WERI-Rb-1 (cell line): ENCODE measurements around the gene NAA10.
A peak's percentile ranks its signal among the peaks of the same experiment; 100 is the strongest.

Experiments
- DNase-seq: peaks from one replicate; pipeline ENCODE4 v3.0.0-alpha.2; 2020
- H3K27ac ChIP-seq: fragments of 250-450 bp; sonication (Bioruptor Pico); 2 replicates; pipeline ENCODE4 v1.5.1; 2020; ENCODE audit warnings: mild to moderate bottlenecking, moderate library complexity
- H3K27me3 ChIP-seq: fragments of 250-450 bp; sonication (Bioruptor Pico); 2 replicates; pipeline ENCODE4 v1.5.1; 2021; ENCODE audit warnings: mild to moderate bottlenecking, low read depth, moderate library complexity; ENCODE audit not compliant: insufficient read depth, severe bottlenecking
- H3K36me3 ChIP-seq: fragments of 250-450 bp; sonication (Bioruptor Pico); 2 replicates; pipeline ENCODE4 v1.5.1; 2020; ENCODE audit warnings: mild to moderate bottlenecking, moderate library complexity
- H3K4me3 ChIP-seq: 2 replicates; pipeline ENCODE4 v1.5.1; 2011; ENCODE audit warnings: low read depth, mild to moderate bottlenecking, control low read depth, low read length
- H3K9me3 ChIP-seq: fragments of 250-450 bp; sonication (Bioruptor Pico); 2 replicates; pipeline ENCODE4 v1.5.1; 2021; ENCODE audit warnings: mild to moderate bottlenecking, moderate library complexity; ENCODE audit not compliant: severe bottlenecking
- CTCF ChIP-seq: IDR thresholded peaks from 2 replicates; pipeline ENCODE4 v1.5.1; 2011; ENCODE audit warnings: low read depth, mild to moderate bottlenecking, control low read depth, inconsistent platforms, low read length

Gene NAA10

DNA sequence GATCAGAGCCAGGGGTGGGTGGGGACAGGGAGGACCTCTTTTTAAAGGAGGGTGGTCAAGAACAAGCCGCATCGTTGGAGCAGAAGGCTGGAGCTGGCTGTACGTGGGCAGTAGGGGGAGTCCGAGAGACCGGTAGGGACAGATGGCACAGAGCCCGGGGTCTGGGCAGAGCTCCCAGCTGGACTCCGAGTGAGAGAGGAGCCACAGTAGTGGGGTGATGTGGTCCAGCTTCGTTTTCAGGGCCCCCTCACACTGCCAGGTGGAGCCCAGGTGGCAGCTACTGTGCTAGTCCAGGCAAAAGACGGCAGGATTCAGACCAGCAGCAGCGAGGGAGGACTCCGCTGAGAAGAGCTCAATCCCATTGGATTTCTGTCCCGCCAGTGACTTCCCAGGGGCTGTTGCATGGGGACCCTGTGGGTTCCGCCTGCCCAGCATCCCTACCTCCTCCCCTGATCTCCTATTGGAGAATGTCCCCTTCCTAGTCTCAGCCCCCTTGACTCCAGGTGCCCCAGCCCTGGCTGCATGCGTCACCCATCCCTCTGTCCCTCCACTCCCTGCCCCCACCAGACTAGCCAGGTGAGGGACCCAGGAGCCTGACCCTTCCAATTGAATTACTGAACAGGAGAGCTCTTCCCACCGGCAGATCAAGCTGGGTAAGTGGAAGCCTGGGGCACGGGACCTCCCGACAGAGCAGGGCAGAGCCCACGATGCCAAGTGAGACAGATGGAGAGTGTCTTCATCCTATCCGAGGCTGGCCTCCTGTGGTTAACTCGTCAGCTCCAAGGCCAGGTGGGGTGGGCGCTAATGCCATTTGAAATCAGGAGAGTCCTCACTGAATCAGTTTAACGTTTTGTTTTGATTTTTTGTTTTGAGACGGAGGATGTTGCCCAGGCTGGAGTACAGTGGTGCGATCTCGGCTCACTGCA is 11.6 kb downstream of the NAA10 start:
- H3K27ac ChIP-seq: peak overlapping the region; percentile 92
- TF ChIP-seq CTCF: peak; percentile 95
- H3K9me3 ChIP-seq: no peaks in the 10 kb centered on the region
- no peak overlapping the region for H3K4me3 ChIP-seq
- DNase-seq: peak; percentile 91
- peaks cover 9% of the 10 kb centered on the region for H3K27me3 ChIP-seq
- H3K36me3 ChIP-seq: no peaks in the 10 kb centered on the region

- H3K9me3 ChIP-seq: no peaks in the 10 kb centered on the region
- peak overlapping the region; percentile 46 for H3K4me3 ChIP-seq
- peak; percentile 85 for DNase-seq
- H3K27me3 ChIP-seq: peaks cover 15% of the 10 kb centered on the region
- peak; percentile 1; the same call in 1 of the 2 replicates for TF ChIP-seq CTCF
- H3K36me3 ChIP-seq: peaks cover 8% of the 10 kb centered on the region
- H3K27ac ChIP-seq: peak overlapping the region; percentile 92
These were observed 13.1 kb downstream of the NAA10 start for GRCh38 chrX:153921511-153922446.

DNA sequence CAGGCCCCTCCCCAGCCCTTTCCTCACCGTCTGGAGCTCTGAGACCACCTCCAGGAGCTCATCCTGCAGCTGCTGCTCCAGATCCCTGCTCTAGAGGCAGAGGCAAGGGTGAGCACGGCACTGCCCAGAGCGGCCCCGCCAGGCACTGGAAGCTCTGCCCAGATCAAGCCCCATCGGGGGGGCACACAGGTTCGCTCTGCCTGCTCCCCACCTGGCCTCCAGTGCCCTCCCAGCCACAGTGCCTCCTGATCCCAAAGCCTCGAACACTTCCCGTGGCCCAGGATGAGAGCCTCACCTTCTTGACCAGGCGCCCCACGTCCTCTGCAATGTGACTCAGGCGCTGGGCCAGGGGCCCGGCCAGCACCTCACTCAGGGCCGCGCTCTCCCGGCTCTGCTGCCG is 13.8 kb downstream of the NAA10 start:
- Histone ChIP-seq H3K4me3 (peak overlapping the region; percentile 46), H3K27ac (peak overlapping the region; percentile 92), H3K36me3 (peaks cover 8% of the 10 kb centered on the region), H3K27me3 (peaks cover 21% of the 10 kb centered on the region), H3K9me3 (no peaks in the 10 kb centered on the region)
- peak; percentile 37 for DNase-seq
- TF ChIP-seq CTCF: no peak

- no peak overlapping the region for H3K4me3 ChIP-seq
- TF ChIP-seq CTCF: no peak
- H3K27me3 ChIP-seq: peaks cover 26% of the 10 kb centered on the region
- H3K36me3 ChIP-seq: peaks cover 8% of the 10 kb centered on the region
- H3K27ac ChIP-seq: no peak overlapping the region; the same call in 1 of the 2 replicates
- no peak for DNase-seq
- no peaks in the 10 kb centered on the region for H3K9me3 ChIP-seq
These were observed 14.3 kb downstream of the NAA10 start for GRCh38 chrX:153920546-153920945.

- Histone ChIP-seq H3K9me3 (no peaks in the 10 kb centered on the region), H3K4me3 (no peak overlapping the region), H3K27me3 (peaks cover 33% of the 10 kb centered on the region), H3K27ac (no peak overlapping the region), H3K36me3 (peaks cover 8% of the 10 kb centered on the region)
- no peak for DNase-seq
- no peak for TF ChIP-seq CTCF
These were observed 15.6 kb downstream of the NAA10 start for GRCh38 chrX:153919281-153919680.
